H1 (cell line): ENCODE results near the gene IGSF5. TPM values are rescaled to one million over a fixed set of nuclear protein-coding genes. Genes with fewer than 3 reads are reported as not detected.

Experiments
- ATF3 ChIP-seq: IDR thresholded peaks from 2 replicates; pipeline ENCODE4 v1.6.1; 2011; ENCODE audit warnings: low read depth, mild to moderate bottlenecking, low read length; ENCODE audit not compliant: insufficient read depth
- CHD2 ChIP-seq: IDR thresholded peaks from 2 replicates; pipeline ENCODE4 v1.6.1; 2012; ENCODE audit warnings: low read length, improper control_type of control experiment
- CTCF ChIP-seq, 3 experiments: IDR thresholded peaks; 1 replicate in 2 of 3; 2 replicates in 1 of 3; pipeline versions ENCODE4 v1.5.1 to v1.6.1; 2011; ENCODE audit warnings: low read length in 3 of 3, mild to moderate bottlenecking in 3 of 3, inconsistent platforms in 2 of 3, low read depth in 1 of 3, moderate library complexity in 1 of 3; ENCODE audit not compliant: insufficient read depth in 1 of 3; ENCODE audit errors: control extremely low read depth in 1 of 3
- E2F6 ChIP-seq: IDR thresholded peaks from 2 replicates; pipeline ENCODE4 v1.6.1; 2012; ENCODE audit warnings: inconsistent platforms
- EZH2 ChIP-seq: fragments of 200-600 bp; sonication (generic); IDR thresholded peaks from 2 replicates; pipeline ENCODE4 v1.7.1; 2012; ENCODE audit warnings: low read depth, mild to moderate bottlenecking, moderate library complexity, low read length, inconsistent platforms; ENCODE audit not compliant: severe bottlenecking
- RFX5 ChIP-seq: IDR thresholded peaks from 2 replicates; pipeline ENCODE4 v1.6.1; 2011; ENCODE audit warnings: low read depth, low read length, improper control_type of control experiment, borderline replicate concordance
- SIN3A ChIP-seq, 2 experiments: IDR thresholded peaks in 1 of 2; conservative IDR thresholded peaks in 1 of 2; 2 replicates each; pipeline ENCODE4 v1.6.1; 2011 to 2012; ENCODE audit warnings: low read length in 2 of 2, improper control_type of control experiment in 1 of 2, low read depth in 1 of 2, mild to moderate bottlenecking in 1 of 2
- TCF12 ChIP-seq: IDR thresholded peaks from 2 replicates; pipeline ENCODE4 v1.6.1; 2011; ENCODE audit warnings: low read depth, mild to moderate bottlenecking, low read length
- polyA plus RNA-seq, 7 experiments: library from polyadenylated mRNA; depleted of rRNA in 3 of 7; stranded (reverse) in 5 of 7; unstranded in 2 of 7; fragments of >200 nt in 5 of 7; fragments of 200-250 nt in 2 of 7; gene quantifications; 1 replicate in 5 of 7; 2 replicates in 1 of 7; 4 replicates in 1 of 7; pipeline versions ENCODE4 v1.2.1 to v1.2.3, GENCODE V29; 2011 to 2013; ENCODE audit warnings: missing spikeins in 2 of 7, mixed read lengths in 2 of 7
- total RNA-seq: library from RNA; stranded (reverse); fragmentation: NEBNext Ultra II Directional; extraction: Animal tissue kit (Norgen Biotek cat#: 25700); gene quantifications from 2 replicates; pipeline ENCODE4 v1.2.1, GENCODE V29; 2021

The IGSF5 gene
- total and polyA plus RNA-seq, 2 of the 8 experiments (the other 6 are each of a cell fraction or from before 2014, with no cell fraction given): 4.4 to 5.4 TPM

- TF ChIP-seq CTCF (IDR thresholded peaks at IDR 0.05; ENCODE audit: control extremely low read depth in 1 of 3, insufficient read depth in 1 of 3, low read depth in 1 of 3, low read length in 3 of 3) (no peak), TCF12 (no peak), RFX5 (no peak), CHD2 (no peak), ATF3 (no peak), E2F6 (no peak), EZH2 (no peak), SIN3A (conservative IDR thresholded peaks at IDR 0.05 in 1 of 2, IDR thresholded peaks at IDR 0.05 in 1 of 2; ENCODE audit: low read depth in 1 of 2, low read length in 2 of 2) (no peak)
These were observed 54.2 kb downstream of the IGSF5 start (continued) for GRCh38 chr21:39799178-39799577.
